COLO829 (cell line): ENCODE data around the gene USP30.

Experiments
- DNase-seq: peaks from one replicate; pipeline ENCODE4 v3.0.0; 2012; ENCODE audit warnings: low spot score

The USP30 gene

DNA sequence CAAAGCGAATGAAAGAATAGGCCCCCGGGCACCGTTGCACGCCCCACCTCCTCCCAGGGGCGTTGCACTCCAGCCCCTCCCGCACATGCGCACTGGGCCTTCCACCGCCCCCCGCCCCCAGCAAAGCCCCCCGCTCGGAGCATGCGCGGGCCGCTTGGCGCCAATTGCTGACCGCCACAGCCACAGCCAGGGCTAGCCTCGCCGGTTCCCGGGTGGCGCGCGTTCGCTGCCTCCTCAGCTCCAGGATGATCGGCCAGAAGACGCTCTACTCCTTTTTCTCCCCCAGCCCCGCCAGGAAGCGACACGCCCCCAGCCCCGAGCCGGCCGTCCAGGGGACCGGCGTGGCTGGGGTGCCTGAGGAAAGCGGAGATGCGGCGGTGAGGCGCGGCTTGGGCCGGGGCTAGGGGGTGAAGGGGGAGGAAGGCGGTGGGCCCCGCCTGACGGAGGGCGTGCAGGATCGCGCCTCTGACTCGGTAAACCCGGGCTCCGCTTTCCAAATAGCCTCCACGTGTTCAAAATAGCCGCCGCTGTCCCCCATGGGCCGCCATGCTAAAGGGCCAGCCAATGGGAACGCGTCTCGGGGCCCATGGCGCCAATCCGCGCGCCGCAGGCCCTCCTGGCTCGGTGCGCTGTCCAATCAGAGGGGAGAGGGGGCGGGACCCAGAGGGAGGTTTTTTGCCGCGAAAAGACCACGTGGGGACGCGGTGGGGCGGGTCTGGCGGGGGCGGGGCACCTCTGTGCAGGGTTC is 45.2 kb downstream of the USP30 start, which contains the start of gene UNG:
TSS of gene UNG (plus strand) at position 163 of the 748 bp plus-strand sequence. CDS start at position 246, 83 bp downstream.
- peak; percentile 90 for DNase-seq

DNA sequence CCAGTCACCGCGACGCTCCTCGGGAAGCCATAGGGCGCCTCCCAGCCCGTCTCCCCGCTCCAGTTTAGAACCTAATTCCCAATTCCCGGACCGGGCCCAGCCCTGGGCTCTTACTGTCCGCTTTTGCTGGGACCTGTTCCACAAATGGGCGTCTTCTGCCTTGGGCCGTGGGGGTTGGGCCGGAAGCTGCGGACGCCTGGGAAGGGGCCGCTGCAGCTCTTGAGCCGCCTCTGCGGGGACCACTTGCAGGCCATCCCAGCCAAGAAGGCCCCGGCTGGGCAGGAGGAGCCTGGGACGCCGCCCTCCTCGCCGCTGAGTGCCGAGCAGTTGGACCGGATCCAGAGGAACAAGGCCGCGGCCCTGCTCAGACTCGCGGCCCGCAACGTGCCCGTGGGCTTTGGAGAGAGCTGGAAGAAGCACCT is 45.8 kb downstream of the USP30 start:
- DNase-seq, result no peak

DNA sequence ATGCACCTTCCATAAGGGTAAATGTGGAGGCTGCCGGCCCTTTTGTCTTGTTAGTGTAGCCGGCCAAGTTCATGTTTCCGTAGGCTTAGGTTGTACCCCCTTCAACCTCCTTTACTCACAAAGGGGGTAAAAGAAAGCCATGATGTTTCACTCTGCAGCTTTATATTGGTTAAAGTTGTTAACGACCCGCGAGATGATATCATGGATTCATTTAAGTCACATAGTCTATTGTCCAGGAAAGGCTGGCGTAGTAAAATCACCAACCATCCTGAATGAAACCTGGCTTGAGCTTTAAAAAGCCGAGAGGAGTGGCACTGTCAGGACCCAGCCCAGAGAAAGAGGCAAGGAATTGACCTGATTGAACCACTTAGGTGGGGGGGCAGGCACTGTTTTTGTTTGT is 46.3 kb downstream of the USP30 start:
- no peak for DNase-seq

- no peak for DNase-seq
Observed at GRCh38 chr12:109099431-109100020, 47.1 kb downstream of the USP30 start.

DNA sequence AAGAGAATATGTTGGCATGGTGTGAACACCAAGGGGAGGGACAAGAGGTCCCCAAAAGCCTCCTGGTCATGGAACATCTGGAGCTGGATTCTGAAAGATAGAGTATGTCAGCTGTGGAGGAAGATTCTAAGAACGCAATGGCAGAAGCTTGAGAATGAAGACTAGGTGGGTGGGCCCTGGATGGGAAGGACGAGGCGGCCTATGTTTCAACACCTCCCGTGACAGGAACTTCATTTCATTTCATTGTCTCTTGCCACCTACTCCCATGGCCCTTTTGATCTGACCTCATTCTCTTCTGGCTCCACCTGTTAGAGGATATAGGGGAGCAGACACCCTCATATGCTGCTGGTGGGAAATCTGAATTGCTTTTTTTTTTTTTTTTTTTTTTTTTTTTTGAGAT is 48.4 kb downstream of the USP30 start:
- DNase-seq, result no peak

DNA sequence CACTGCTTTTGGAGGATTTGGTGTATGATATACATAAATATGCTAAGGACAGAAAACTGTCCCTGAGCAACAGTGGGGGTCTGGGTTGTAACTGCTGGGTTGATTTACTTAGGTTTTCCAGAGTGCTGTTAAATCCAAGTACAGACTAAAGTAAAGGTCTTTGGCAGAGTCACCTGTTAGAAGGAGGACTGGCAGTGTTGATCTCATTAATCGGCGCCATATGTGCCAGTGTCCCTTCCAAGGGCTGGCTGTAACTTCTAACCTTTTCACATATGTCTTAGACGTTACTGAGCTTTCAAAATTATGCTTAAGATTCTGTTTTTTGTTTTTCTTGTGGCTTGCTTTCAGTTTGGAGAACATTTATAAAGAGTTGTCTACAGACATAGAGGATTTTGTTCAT is 50.1 kb downstream of the USP30 start:
- no peak for DNase-seq

DNA sequence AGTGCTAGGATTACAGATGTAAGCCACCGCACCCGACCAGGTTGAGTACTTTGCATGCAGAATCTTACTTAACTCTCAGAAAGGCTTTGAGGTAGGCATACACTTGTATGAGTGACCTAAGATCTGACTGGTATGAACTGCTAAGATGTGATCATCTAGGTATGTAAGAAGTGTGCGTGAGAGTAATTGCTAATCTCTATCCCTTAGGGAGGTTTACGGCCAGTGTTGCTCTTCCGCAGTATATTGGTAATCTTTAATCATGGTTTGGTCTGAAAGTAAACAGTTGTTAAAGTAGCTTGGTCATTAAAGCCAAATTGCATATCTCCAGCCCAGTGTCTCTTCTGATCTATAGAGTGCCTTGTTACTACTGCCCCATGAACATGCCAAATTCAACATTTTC is 52.8 kb downstream of the USP30 start:
- DNase-seq, result no peak

DNA sequence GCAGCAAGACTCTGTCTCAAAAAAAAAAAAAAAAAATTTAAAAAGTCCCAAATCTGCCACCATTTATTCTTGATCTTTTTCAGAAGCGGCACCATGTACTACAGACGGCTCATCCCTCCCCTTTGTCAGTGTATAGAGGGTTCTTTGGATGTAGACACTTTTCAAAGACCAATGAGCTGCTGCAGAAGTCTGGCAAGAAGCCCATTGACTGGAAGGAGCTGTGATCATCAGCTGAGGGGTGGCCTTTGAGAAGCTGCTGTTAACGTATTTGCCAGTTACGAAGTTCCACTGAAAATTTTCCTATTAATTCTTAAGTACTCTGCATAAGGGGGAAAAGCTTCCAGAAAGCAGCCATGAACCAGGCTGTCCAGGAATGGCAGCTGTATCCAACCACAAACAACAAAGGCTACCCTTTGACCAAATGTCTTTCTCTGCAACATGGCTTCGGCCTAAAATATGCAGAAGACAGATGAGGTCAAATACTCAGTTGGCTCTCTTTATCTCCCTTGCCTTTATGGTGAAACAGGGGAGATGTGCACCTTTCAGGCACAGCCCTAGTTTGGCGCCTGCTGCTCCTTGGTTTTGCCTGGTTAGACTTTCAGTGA is 57.5 kb downstream of the USP30 start:
- DNase-seq, result no peak

DNA sequence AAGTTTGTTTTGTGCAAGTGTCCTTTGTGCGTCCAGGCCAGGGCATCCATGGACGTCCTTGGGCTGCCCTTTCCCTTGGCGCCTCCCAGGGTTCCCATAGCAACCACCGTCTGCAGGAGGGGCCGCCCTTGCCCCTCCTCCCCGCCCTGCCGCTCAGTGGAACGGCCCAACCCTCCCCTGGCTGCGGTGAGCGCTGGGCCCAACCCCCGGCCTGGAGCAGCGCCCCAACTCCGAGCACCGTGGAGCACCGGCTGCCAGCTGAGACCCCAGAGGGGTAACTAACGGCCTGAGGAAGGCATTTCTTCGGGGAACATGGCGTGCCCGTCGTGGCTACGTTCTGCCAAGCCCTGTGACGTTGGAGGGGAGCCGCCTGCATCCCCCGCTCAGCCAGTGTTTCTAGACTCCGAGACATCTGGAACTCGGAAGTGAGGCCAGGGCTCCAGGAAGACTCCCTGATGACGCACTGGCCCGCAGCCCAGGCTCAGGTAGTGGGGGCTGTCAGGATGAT is 58.7 kb downstream of the USP30 start:
- peak; percentile 82 for DNase-seq

DNA sequence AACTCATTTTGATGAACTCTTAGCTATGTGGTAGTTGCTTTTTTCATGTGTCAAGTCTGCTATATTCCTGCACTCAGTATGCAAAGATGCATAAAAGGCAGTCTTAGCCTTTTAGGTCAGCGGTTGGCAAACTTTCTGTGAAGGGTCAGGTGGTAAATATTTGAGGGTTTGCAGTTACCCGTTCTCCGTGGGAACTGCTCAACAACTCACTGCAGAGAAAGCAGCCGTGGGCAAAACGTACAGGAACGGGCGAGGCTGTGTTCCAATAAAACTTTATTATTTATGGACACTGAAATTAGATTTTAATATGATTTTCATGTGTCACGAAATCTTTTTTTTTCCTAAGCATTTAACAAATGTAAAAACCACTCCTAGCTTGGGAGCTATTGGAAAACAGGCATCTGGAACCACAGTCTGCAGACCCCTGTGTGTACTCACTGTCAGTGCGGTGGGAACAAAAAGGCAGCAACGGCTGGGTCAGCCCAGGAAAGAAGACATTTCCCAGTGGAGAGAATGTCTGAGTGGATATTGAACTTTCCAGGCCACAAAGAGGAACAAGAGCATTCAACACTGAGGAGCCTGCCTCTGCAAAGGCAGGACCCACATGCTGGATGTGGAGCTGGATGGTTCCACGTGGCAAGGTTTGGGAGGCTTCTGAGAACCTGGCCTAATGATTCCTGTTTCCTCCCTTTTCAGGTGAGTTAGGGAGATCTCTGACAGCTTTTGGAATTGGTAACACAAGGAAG is 60.5 kb downstream of the USP30 start:
- DNase-seq, result no peak

DNA sequence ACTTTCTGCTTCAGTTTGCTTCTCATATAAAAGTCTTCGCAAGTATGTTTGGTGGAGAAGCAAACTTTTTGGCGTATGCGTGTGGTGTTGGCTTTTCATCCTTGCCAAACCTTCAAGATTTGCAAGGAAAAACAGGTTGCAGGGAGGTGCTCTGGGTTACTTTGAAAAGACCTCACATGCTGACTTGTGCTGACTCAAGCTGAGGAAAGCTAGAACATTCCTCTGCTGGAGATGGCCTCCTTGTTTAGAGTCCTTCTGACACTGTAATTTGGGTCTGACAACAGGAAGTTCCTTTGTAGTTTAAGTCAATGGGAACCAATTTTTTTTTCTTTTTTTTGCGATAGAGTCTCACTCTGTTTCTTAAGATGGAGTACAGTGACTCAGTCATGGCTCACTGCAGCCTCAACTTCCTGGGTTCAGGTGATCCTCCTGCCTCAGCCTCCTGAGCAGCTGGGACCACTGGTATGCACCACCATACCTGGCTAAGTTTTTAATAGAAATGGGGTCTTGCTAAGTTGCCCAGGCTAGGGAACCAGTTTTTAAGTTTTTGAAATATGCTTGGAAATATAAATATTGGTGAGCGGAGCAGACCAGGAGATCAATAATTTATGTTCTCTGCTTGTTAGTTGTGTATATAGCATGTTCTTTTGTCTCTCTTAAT is 61.4 kb downstream of the USP30 start:
- DNase-seq, result no peak

DNA sequence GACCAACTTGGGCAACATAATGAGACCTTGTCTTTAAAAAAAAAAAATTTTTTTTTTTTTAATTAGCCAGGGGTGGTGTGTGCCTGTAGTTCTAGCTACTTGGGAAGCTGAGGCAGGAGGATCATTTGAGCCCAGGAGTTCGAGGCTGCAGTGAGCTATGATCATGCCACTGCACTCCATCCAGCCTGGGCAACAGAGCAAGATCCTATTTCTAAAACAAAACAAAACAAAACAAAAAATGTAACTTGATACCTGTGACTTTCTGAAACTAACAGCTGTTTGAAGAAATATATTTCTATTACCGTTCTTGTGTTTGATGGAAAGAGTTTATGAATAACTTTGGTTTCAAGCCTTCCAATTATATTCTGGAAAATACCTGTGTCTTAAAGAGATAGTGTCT is 62.3 kb downstream of the USP30 start:
- no peak for DNase-seq

DNA sequence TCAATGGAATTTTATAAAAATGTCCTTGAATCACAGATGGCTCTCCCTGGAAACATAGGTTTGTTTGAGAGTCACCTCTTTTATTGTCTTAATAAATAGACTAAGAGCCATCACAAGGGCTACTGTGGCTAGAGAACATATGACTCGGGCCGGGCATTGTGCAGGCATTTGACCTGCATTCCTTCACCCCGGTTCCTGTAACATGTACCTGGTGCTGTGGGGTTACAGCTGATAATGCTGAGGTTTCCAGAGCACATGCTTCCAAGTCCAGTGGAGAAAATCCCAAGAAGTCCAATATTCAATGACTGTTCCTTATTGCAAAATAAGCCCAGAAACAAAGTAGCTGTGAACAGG is 63.0 kb downstream of the USP30 start:
- DNase-seq, result no peak

GRCh38 chr12:109115758-109116610 is 63.6 kb downstream of the USP30 start, which contains the start of gene ACACB:
TSS of gene ACACB (plus strand) at chr12:109116587. CDS start at chr12:109139406, 22,819 bp downstream.
- DNase-seq, result no peak

GRCh38 chr12:109116611-109116949 is 64.2 kb downstream of the USP30 start:
- DNase-seq, result no peak

DNA sequence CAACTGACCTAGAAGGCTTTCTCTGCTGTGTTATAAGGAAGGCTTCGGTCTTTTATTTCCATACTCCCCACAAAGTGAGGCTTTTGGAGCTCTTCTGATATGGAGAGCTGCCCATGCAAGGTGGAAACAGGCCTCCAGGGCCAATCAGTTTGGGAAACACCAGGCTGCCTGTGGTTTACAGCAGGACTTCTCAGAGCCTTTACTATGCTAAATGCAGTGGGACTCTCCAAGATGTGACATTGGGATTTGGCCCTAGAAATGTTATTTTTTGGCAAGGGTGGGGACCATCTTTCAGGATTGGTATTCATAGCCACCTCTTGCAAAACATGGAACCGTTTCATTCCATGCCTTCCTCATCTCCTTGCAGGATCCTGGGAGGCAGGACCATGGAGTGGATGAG is 67.7 kb downstream of the USP30 start:
- DNase-seq, result no peak

- DNase-seq, result no peak
Observed at GRCh38 chr12:109120557-109120956, 68.2 kb downstream of the USP30 start.

DNA sequence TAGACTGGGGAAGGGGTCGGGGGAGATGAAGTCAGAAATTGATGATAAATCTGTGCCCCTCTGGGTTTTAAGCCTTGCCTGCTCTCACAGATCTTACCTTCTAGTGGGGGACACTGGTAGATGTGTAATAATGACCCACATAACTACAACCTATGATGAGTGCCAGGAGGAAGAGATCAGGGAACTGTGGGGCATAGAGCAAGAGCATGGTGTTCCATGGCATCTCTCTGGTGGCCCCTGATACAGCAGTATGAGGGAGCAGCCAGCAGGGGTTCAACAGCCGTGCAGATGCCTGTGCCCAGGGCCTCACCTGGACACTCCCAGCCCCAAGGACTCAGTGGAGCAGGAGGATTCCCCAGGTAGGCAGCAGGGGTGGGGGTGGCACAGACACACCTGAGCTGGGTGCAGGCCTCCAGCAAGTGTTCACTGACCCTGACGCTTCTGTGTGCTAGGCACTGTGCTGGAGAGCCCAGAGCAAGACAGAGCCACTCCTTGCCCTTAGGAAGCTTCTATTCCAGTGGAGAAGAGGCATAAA is 69.0 kb downstream of the USP30 start:
- DNase-seq, result no peak

- no peak for DNase-seq
Observed at GRCh38 chr12:109124878-109125648, 72.7 kb downstream of the USP30 start.

GRCh38 chr12:109125791-109126190 is 73.4 kb downstream of the USP30 start:
- no peak for DNase-seq
